T47D (cell line): ENCODE measurements around the gene BABAM2.
"Not testable (repeated sequence)": the region's sequence is repeated elsewhere in the genome, so short reads cannot be mapped to it uniquely, and the experiment has no call there.

Experiments
- DNase-seq, 2 experiments: peaks; one replicate each; pipeline versions ENCODE4 v3.0.0 to v3.0.0-alpha.2; 2011 to 2012; ENCODE audit warnings: low read depth in 1 of 2, low spot score in 1 of 2
- JUND ChIP-seq: IDR thresholded peaks from 2 replicates; pipeline ENCODE4 v1.6.1; 2012; ENCODE audit warnings: low read depth
- in situ Hi-C: cut with HindIII; loops from 2 replicates; pipeline ENCODE4 v1.10.0; 2016; ENCODE audit warnings: low sequenced_read_pairs, low pct_unique_long_range_greater_than_20kb

The BABAM2 gene

GRCh38 chr2:28021898-28022297 lies 131.4 kb downstream of the BABAM2 start:
- in situ Hi-C loops, result no loop called here
- TF ChIP-seq JUND, result no peak
- no peak for DNase-seq

DNA sequence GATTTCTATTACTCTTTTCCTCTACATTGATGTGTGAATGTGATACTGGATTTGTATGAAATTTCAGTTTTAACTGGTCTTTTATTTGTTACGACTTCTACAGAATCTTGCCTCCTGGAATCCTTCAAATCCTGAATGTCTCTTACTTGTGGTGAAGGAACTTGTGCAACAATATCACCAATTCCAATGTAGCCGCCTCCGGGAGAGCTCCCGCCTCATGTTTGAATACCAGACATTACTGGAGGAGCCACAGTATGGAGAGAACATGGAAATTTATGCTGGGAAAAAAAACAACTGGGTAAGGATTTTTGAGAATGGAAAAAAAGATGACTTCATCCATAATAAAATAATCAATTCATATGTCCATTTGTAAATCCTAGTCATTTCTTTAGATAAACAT lies 134.6 kb downstream of the BABAM2 start:
- TF ChIP-seq JUND, result no peak
- in situ Hi-C loops, result no loop called here

GRCh38 chr2:28026230-28026629 lies 135.7 kb downstream of the BABAM2 start:
- in situ Hi-C loops, DNase-seq: not testable (repeated sequence)

More for the DNA sequence above, 134.6 kb downstream of the BABAM2 start:
- DNase-seq, result no peak

GRCh38 chr2:28028025-28028424 lies 137.5 kb downstream of the BABAM2 start:
- in situ Hi-C loops, result no loop called here
- TF ChIP-seq JUND, result no peak

GRCh38 chr2:28030600-28030999 lies 140.1 kb downstream of the BABAM2 start:
- in situ Hi-C loops, result no loop called here
- no peak for DNase-seq
- TF ChIP-seq JUND, result no peak

More at GRCh38 chr2:28028025-28028424, 137.5 kb downstream of the BABAM2 start:
- no peak for DNase-seq

DNA sequence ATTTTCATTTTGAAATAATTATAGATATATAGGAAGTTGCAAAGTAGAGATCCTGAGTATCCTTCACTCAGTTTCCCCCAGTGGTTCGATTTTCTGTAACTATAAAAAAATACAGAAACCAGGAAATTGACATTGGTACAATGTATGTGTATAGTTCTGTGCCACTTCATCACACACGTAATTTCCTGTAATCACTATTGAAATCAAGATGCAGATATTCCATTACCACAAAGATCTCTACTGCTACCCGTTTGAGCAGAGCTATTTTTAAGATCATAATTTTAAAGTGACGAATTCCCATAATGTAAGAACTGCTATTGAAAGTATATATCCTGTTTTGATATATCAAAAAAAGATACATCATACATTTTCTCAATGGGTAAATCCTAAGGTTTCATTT lies 142.3 kb downstream of the BABAM2 start:
- no peak for TF ChIP-seq JUND
- in situ Hi-C loops, result no loop called here
- DNase-seq, result no peak

- DNase-seq, result no peak
- no peak for TF ChIP-seq JUND
- in situ Hi-C loops, result no loop called here
These were observed 144.2 kb downstream of the BABAM2 start for GRCh38 chr2:28034696-28035095.

DNA sequence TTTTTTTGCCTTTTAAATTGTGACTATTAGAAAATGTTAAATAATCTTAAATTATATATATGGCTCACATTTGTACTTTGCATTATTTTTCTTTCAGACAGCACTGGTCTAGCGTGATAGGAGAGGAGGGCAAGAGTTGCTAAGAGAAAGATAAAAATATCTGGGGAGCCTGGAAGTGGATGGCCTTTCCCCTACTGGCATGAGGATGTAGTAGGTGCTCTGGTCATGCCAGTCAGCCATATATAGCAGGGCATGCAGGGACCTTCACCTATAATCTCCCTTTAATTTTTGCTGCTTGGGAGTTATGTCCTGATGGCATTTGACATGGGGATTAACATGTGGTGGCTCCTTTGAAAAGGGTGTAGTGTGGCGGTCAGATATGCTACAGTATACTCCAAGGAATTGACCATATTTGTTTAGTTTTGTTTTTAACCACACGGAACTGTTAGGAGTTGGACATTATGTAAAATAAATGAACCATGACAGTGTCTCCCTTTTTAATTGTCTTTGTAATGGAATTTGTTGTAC lies 144.7 kb downstream of the BABAM2 start:
- no peak for DNase-seq
- TF ChIP-seq JUND, result no peak
- in situ Hi-C loops, result no loop called here

GRCh38 chr2:28035816-28036215 lies 145.3 kb downstream of the BABAM2 start:
- DNase-seq, result no peak
- TF ChIP-seq JUND, result no peak
- in situ Hi-C loops, result no loop called here

- no peak for TF ChIP-seq JUND
- in situ Hi-C loops, result no loop called here
- DNase-seq, result no peak
These were observed 145.8 kb downstream of the BABAM2 start for GRCh38 chr2:28036307-28036706.

- in situ Hi-C loops, result no loop called here
- no peak for DNase-seq
- TF ChIP-seq JUND, result no peak
These were observed 148.2 kb downstream of the BABAM2 start for GRCh38 chr2:28038722-28039121.

- TF ChIP-seq JUND, result no peak
- in situ Hi-C loops, result no loop called here
- no peak for DNase-seq
These were observed 155.3 kb downstream of the BABAM2 start for GRCh38 chr2:28045676-28046351.

GRCh38 chr2:28046921-28047320 lies 156.4 kb downstream of the BABAM2 start:
- DNase-seq, result no peak
- TF ChIP-seq JUND, result no peak
- in situ Hi-C loops, result no loop called here

DNA sequence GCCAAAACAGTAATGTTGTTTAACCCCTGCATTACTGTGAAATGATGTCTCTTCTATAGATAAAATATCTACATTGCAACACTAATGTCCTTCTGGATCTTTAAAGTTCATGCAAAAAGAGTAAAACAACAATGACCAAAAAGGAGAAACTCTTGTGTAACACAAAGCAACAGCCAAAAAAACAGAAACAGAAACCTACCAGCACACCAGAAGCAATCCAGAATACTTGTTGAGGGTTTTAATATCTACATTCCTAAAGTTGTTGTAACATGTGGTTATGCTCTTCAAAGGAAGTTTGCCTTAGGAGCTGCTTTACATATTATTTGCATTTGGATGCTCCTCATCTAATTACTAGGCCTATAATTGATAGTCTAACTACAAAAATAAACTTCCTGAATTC lies 157.2 kb downstream of the BABAM2 start:
- DNase-seq, result no peak

More for the DNA sequence above, 157.2 kb downstream of the BABAM2 start:
- TF ChIP-seq JUND, result no peak
- in situ Hi-C loops, result no loop called here
